Suprapubic skin (tissue), 4 donors: Measurements from ENCODE around the gene YIPF4. TPM values are rescaled to one million over a fixed set of nuclear protein-coding genes. Genes with fewer than 3 reads are reported as not detected.

ENCODE experiments used
- DNase-seq, 2 donors: peaks; one replicate each; pipeline ENCODE4 v3.0.0-alpha.2; 2019; ENCODE audit warnings: low spot score in 2 of 2
- H3K27ac ChIP-seq: fragments of 200-600 bp; sonication (generic); one replicate; pipeline ENCODE4 v1.5.1; 2019
- H3K27me3 ChIP-seq: fragments of 200-600 bp; sonication (generic); one replicate; pipeline ENCODE4 v1.5.1; 2019
- H3K36me3 ChIP-seq: fragments of 200-600 bp; sonication (generic); one replicate; pipeline ENCODE4 v1.5.1; 2019
- H3K4me1 ChIP-seq: fragments of 200-600 bp; sonication (generic); one replicate; pipeline ENCODE4 v1.5.1; 2019
- H3K4me3 ChIP-seq: fragments of 200-600 bp; sonication (generic); one replicate; pipeline ENCODE4 v1.5.1; 2019; ENCODE audit warnings: mild to moderate bottlenecking
- H3K9me3 ChIP-seq: fragments of 200-600 bp; sonication (generic); one replicate; pipeline ENCODE4 v1.5.1; 2019
- CTCF ChIP-seq, 2 donors: fragments of 200-600 bp in 1 of 2; fragments of 450-650 bp in 1 of 2; sonication (generic) in 1 of 2; IDR thresholded peaks; one replicate each; pipeline ENCODE4 v1.5.1; 2016 to 2019; ENCODE audit warnings: antibody characterized with exemption in 2 of 2, mild to moderate bottlenecking in 1 of 2, moderate library complexity in 1 of 2
- EP300 ChIP-seq: sonication (generic); formaldehyde crosslinking; IDR thresholded peaks from one replicate; pipeline ENCODE4 v1.6.1; 2017; ENCODE audit warnings: antibody characterized with exemption
- POLR2A ChIP-seq, 2 donors: fragments of 450-650 bp; IDR thresholded peaks; one replicate each; pipeline ENCODE4 v1.6.1; 2017; ENCODE audit warnings: antibody characterized with exemption in 2 of 2, mild to moderate bottlenecking in 2 of 2, moderate library complexity in 2 of 2
- POLR2AphosphoS5 ChIP-seq, 3 donors: sonication (generic); formaldehyde crosslinking; IDR thresholded peaks; one replicate each; pipeline ENCODE4 v1.6.1; 2017; ENCODE audit warnings: antibody characterized with exemption in 3 of 3
- WGBS: methylation state at CpG from one replicate; pipeline ENCODE4 v1.1.5; 2018; 5-methylcytosine and 5-hydroxymethylcytosine counted together
- total RNA-seq, 4 donors: library from RNA; depleted of rRNA; stranded (reverse); fragments of >200 nt; gene quantifications; one replicate each; pipeline ENCODE4 v1.1.0, GENCODE V29; 2016

Gene YIPF4
- total RNA-seq, 4 donors from 2014 or later = 8.5 to 36.5 (median 19.8) TPM

DNA sequence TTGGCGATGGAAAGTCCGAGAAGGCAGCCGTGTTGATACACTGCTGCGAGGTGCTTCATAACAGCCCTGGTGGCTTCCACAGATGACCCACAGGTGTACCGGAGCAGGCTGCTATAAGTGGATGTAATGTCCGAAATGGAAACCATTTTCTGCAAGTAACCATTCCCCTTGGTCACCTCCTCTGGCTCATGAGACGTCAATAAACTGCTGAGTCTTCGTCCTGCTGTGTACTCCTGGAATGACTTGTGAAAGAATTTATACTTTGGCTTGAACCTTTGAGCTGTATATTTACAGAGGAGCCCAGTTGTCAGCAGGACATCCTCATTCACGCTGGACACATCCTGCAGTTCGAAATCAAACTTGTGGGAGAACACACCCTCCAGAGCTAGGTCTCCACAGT lies 27.4 kb upstream of the YIPF4 start:
- Histone ChIP-seq H3K36me3 (no peaks in the 10 kb centered on the region), H3K4me3 (no peak overlapping the region), H3K27ac (no peak overlapping the region), H3K4me1 (no peaks in the 10 kb centered on the region), H3K9me3 (no peaks in the 10 kb centered on the region), H3K27me3 (no peaks in the 10 kb centered on the region)
- WGBS = 78% methylated on average over 10 of the region's 10 CpGs
- TF ChIP-seq POLR2AphosphoS5 (IDR thresholded peaks at IDR 0.05) = no peak
- no peak for TF ChIP-seq CTCF (IDR thresholded peaks at IDR 0.05)
- no peak for TF ChIP-seq POLR2A (IDR thresholded peaks at IDR 0.05)
- no peak for TF ChIP-seq EP300
- no peak for DNase-seq

DNA sequence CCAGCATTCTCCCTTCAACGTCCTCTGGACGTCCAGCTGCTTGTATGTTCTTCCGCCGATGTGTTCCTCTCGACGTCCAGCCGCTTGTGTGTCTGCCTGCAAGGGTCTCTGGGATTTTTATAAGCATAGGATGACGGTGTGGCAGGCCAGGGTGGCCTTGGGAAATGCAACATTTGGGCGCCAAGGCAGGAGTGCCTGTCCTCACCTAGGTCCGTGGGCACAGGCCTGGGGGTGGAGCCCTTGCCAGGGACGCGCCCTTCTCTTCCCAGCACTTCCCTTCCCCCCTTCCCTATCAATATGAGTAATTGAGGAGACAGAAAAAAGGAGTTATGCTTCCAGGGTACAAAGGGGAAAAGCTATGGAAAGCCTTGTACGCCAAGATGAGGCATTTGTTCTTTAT lies 19.5 kb upstream of the YIPF4 start:
- peak in 1 of 2 donors; percentile 28 for DNase-seq
- Histone ChIP-seq H3K27me3 (no peaks in the 10 kb centered on the region), H3K36me3 (no peaks in the 10 kb centered on the region), H3K27ac (no peak overlapping the region), H3K4me1 (no peaks in the 10 kb centered on the region), H3K9me3 (no peaks in the 10 kb centered on the region), H3K4me3 (no peak overlapping the region)
- 86% methylated on average over 13 of the region's 13 CpGs for WGBS
- no peak for TF ChIP-seq CTCF (IDR thresholded peaks at IDR 0.05)
- TF ChIP-seq POLR2AphosphoS5 (IDR thresholded peaks at IDR 0.05) = no peak
- TF ChIP-seq POLR2A (IDR thresholded peaks at IDR 0.05) = no peak
- no peak for TF ChIP-seq EP300

DNA sequence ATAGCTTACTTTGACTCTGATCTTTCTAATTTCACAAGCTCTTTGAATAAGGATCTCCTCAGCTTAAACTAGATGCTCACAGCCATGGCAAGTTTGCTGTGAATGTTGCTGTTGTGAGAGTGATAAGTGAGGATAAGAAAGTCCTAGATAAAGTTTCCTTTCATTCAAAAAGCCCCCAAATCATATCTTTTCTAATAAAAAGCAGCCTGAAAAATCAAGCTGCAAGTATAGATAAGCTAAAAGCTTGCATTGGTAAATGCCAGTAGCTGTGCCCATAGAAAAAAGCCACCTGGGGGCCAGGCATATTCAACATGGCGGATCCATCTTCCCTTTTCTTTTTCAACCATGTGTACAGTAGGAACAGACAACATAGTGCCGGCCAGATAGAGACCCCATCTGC lies 17.3 kb upstream of the YIPF4 start:
- Histone ChIP-seq H3K9me3 (no peaks in the 10 kb centered on the region), H3K4me3 (no peak overlapping the region), H3K27me3 (no peaks in the 10 kb centered on the region), H3K27ac (no peak overlapping the region), H3K4me1 (no peaks in the 10 kb centered on the region), H3K36me3 (no peaks in the 10 kb centered on the region)
- WGBS = 93% methylated on average over 2 of the region's 2 CpGs
- DNase-seq = peak in 1 of 2 donors; percentile 4
- TF ChIP-seq POLR2AphosphoS5 (IDR thresholded peaks at IDR 0.05) = no peak

- no peaks in the 10 kb centered on the region for H3K36me3 ChIP-seq
- no peak overlapping the region for H3K4me3 ChIP-seq
- WGBS = 92% methylated on average over 3 of the region's 3 CpGs
- H3K27ac ChIP-seq = no peak overlapping the region
- no peak for DNase-seq
- no peaks in the 10 kb centered on the region for H3K4me1 ChIP-seq
- no peaks in the 10 kb centered on the region for H3K9me3 ChIP-seq
- no peaks in the 10 kb centered on the region for H3K27me3 ChIP-seq
- TF ChIP-seq POLR2AphosphoS5 (IDR thresholded peaks at IDR 0.05) (no peak), POLR2A (IDR thresholded peaks at IDR 0.05) (no peak), CTCF (IDR thresholded peaks at IDR 0.05) (no peak), EP300 (no peak)
Measured at GRCh38 chr2:32262105-32262504, 15.6 kb upstream of the YIPF4 start.

DNA sequence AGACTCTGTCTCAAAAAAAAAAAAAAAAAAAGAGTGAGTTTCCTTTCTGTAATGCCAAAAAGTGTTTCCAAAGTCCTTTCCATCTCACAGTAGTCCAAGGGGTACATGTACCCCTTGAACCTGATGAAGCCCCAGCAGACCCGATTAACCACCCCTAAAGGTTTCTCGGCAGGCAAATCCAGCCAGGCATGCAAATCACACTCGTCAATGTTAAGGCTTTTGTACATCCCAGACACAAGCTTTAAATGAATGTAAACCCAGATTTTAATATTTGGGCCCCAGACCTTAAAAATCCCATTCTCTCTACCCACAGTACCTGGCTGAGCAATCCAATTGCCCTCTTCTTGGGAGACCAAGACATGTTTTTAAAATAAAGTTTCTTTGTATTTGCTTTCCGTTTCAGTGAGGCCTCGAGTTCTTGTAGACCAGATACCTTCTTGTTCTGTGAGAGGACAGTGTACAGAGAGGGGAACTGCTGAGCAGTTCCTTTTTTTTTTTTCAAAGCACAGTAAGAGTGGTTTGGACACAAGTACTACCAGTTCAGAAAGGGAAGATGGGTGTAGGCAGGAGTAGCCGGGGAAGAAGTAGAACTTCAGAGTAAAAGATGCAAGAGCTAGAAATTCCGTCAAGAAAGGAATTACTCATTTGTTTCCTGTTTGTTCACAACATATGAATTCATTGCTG lies 13.1 kb upstream of the YIPF4 start, which contains the start of gene NLRC4:
Gene NLRC4, minus strand, starts transcription at position 465 of the 684 bp plus-strand sequence. CDS start 8,111 bp downstream, outside the sequence.
- H3K4me3 ChIP-seq = no peak within 1 kb of the TSS
- no peaks in the 10 kb centered on the region for H3K4me1 ChIP-seq
- no peaks in the 10 kb centered on the region for H3K27me3 ChIP-seq
- H3K27ac ChIP-seq = no peak within 1 kb of the TSS
- peak in 1 of 2 donors; percentile 13 for DNase-seq
- H3K36me3 ChIP-seq = no peaks in the 10 kb centered on the region
- 76% methylated on average over 7 of the region's 7 CpGs for WGBS
- no peaks in the 10 kb centered on the region for H3K9me3 ChIP-seq
- TF ChIP-seq POLR2AphosphoS5 (IDR thresholded peaks at IDR 0.05) (no peak), EP300 (no peak), POLR2A (IDR thresholded peaks at IDR 0.05) (no peak), CTCF (IDR thresholded peaks at IDR 0.05) (no peak)
